Measurements from ENCODE around the gene LRRC3.

DNA sequence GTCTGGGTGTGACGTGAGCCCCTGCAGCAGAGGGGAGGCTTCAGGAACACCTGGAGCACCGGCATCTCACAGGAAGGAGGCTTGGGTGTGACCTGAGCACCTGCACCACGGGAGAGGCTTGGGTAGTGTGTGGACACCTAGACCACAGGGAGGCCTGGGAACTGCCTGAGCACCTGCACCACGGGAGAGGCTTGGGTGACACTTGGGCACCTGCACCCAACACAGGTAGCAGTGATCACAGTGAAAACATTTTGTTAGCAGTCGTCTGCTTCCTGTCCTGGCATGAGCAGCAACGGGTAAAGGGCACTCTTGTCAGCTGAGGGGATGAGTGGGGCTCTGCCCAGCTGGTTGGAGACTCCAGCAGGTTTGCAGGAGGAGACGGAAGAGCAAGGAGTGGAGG, 22.4 kb downstream of the LRRC3 start:
- TF ChIP-seq, protein P1, sequence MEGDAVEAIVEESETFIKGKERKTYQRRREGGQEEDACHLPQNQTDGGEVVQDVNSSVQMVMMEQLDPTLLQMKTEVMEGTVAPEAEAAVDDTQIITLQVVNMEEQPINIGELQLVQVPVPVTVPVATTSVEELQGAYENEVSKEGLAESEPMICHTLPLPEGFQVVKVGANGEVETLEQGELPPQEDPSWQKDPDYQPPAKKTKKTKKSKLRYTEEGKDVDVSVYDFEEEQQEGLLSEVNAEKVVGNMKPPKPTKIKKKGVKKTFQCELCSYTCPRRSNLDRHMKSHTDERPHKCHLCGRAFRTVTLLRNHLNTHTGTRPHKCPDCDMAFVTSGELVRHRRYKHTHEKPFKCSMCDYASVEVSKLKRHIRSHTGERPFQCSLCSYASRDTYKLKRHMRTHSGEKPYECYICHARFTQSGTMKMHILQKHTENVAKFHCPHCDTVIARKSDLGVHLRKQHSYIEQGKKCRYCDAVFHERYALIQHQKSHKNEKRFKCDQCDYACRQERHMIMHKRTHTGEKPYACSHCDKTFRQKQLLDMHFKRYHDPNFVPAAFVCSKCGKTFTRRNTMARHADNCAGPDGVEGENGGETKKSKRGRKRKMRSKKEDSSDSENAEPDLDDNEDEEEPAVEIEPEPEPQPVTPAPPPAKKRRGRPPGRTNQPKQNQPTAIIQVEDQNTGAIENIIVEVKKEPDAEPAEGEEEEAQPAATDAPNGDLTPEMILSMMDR (optimal IDR thresholded peaks at IDR 0.05 in 1 of 3, IDR thresholded peaks at IDR 0.05 in 1 of 3, conservative IDR thresholded peaks at IDR 0.05 in 1 of 3; ENCODE audit: extremely low read depth in 1 of 3, insufficient read depth in 2 of 3, low read length in 3 of 3): no peak
- no peak for TF ChIP-seq EZH2 (IDR thresholded peaks at IDR 0.05; ENCODE audit: low read length)
